KMS-11 (cell line): ENCODE results near the gene CCL21.

Experiments used
- H2AFZ ChIP-seq: fragments of 200-600 bp; sonication (generic); 2 replicates; pipeline ENCODE4 v1.6.1; 2016; ENCODE audit warnings: antibody characterized with exemption, mixed run types, low read depth
- H3K27ac ChIP-seq: fragments of 200-600 bp; sonication (generic); 2 replicates; pipeline ENCODE4 v1.6.1; 2016; ENCODE audit warnings: mild to moderate bottlenecking, mixed run types
- H3K27me3 ChIP-seq: fragments of 200-600 bp; sonication (generic); 2 replicates; pipeline ENCODE4 v1.6.1; 2017; ENCODE audit warnings: mild to moderate bottlenecking, low read depth, mixed run types, moderate library complexity; ENCODE audit not compliant: insufficient read depth
- H3K36me3 ChIP-seq: fragments of 200-600 bp; sonication (generic); 2 replicates; pipeline ENCODE4 v1.6.1; 2017; ENCODE audit warnings: mild to moderate bottlenecking, mixed run types; ENCODE audit not compliant: insufficient read depth
- H3K4me1 ChIP-seq: fragments of 200-600 bp; sonication (generic); 2 replicates; pipeline ENCODE4 v1.6.1; 2016; ENCODE audit warnings: mild to moderate bottlenecking, low read depth, mixed run types; ENCODE audit not compliant: poor library complexity, severe bottlenecking
- H3K4me2 ChIP-seq: fragments of 200-600 bp; sonication (generic); 2 replicates; pipeline ENCODE4 v1.7.0; 2016; ENCODE audit warnings: mild to moderate bottlenecking, mixed run types
- H3K4me3 ChIP-seq: fragments of 200-600 bp; sonication (generic); IDR thresholded peaks from 2 replicates; pipeline ENCODE4 v1.6.1; 2017; ENCODE audit warnings: low read depth, low read length, mixed read lengths; ENCODE audit not compliant: insufficient read depth
- H3K79me2 ChIP-seq: fragments of 200-600 bp; sonication (generic); 2 replicates; pipeline ENCODE4 v1.6.1; 2016; ENCODE audit warnings: low read depth, mixed run types; ENCODE audit not compliant: insufficient read depth
- H3K9ac ChIP-seq: fragments of 200-600 bp; sonication (generic); 2 replicates; pipeline ENCODE4 v1.6.1; 2016; ENCODE audit warnings: mild to moderate bottlenecking, mixed run types
- H4K20me1 ChIP-seq: fragments of 200-600 bp; sonication (generic); 2 replicates; pipeline ENCODE4 v1.6.1; 2016; ENCODE audit warnings: mild to moderate bottlenecking, mixed run types; ENCODE audit not compliant: insufficient read depth
- TF ChIP-seq, protein P1 (sequence below): fragments of 200-600 bp; sonication (generic); conservative IDR thresholded peaks from 2 replicates; pipeline ENCODE4 v1.6.1; 2017; ENCODE audit warnings: low read depth, mild to moderate bottlenecking, antibody characterized with exemption, low read length, moderate library complexity, mixed read lengths

Gene CCL21

DNA sequence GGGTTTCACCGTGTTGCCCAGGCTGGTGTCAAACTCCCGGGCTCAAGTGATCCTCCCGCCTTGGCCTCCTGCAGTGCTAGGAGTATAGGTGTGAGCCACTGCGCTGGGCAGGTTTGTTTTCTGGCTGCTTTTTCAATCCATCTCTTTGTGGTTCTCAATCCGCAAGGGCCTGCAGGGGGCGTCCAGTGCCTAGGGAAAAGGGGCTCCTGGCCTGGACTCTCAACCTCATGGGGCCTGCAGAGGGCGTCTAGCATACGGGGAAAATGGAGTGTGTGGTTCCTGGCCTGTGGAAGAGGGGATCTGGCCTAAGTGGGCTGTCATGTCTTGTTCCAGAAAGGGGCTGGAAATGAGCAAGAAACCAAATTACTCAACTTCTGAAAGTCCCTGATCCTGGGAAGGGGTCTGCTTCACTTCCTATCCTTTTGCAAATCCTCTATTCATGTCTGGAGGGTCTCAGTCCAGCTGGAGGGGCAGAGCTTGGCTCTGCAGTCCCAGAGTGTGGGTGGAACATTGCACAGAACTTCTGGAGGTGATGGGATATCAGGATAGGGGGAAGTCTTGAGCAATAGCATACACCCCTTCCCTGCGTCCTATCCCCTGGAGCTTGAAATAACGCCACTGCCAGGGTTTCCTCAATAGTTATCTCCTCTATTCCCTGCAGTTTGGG, 34.8 kb downstream of the CCL21 start:
- H3K4me3 ChIP-seq, result no peak overlapping the region
- H3K27ac ChIP-seq, result no peak overlapping the region
- no peaks in the 10 kb centered on the region for H3K79me2 ChIP-seq
- no peaks in the 10 kb centered on the region for H3K27me3 ChIP-seq
- no peak overlapping the region for H3K9ac ChIP-seq
- H3K4me2 ChIP-seq, result no peak overlapping the region
- H2AFZ ChIP-seq, result no peak overlapping the region
- no peaks in the 10 kb centered on the region for H4K20me1 ChIP-seq
- TF ChIP-seq, protein P1, sequence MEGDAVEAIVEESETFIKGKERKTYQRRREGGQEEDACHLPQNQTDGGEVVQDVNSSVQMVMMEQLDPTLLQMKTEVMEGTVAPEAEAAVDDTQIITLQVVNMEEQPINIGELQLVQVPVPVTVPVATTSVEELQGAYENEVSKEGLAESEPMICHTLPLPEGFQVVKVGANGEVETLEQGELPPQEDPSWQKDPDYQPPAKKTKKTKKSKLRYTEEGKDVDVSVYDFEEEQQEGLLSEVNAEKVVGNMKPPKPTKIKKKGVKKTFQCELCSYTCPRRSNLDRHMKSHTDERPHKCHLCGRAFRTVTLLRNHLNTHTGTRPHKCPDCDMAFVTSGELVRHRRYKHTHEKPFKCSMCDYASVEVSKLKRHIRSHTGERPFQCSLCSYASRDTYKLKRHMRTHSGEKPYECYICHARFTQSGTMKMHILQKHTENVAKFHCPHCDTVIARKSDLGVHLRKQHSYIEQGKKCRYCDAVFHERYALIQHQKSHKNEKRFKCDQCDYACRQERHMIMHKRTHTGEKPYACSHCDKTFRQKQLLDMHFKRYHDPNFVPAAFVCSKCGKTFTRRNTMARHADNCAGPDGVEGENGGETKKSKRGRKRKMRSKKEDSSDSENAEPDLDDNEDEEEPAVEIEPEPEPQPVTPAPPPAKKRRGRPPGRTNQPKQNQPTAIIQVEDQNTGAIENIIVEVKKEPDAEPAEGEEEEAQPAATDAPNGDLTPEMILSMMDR, result peak; percentile 43
- H3K4me1 ChIP-seq, result no peaks in the 10 kb centered on the region
- H3K36me3 ChIP-seq, result no peaks in the 10 kb centered on the region

DNA sequence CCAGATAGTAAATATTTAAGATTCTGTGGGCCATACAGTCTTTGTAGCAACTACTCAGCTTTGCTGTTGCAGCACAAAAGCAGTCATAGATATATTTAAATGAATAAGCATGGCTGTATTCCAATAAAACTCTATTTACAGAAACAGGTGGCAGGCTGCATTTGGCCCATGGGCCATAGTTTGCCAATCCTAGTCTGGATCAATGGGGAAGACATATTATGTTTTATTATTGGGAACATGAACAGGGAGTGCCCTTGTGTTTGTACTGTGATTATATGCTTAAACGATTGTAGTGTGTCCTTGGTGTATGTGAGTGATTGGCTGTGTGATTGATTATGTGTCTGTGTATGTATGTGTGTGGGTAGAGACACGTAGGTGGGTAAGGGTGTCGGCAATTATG, 35.5 kb downstream of the CCL21 start:
- Histone ChIP-seq H3K4me3 (no peak overlapping the region), H3K4me1 (no peaks in the 10 kb centered on the region), H4K20me1 (no peaks in the 10 kb centered on the region), H3K27me3 (no peaks in the 10 kb centered on the region), H3K9ac (no peak overlapping the region), H3K4me2 (no peak overlapping the region), H2AFZ (no peak overlapping the region), H3K36me3 (no peaks in the 10 kb centered on the region), H3K27ac (no peak overlapping the region), H3K79me2 (no peaks in the 10 kb centered on the region)
- TF ChIP-seq, protein P1, result no peak

DNA sequence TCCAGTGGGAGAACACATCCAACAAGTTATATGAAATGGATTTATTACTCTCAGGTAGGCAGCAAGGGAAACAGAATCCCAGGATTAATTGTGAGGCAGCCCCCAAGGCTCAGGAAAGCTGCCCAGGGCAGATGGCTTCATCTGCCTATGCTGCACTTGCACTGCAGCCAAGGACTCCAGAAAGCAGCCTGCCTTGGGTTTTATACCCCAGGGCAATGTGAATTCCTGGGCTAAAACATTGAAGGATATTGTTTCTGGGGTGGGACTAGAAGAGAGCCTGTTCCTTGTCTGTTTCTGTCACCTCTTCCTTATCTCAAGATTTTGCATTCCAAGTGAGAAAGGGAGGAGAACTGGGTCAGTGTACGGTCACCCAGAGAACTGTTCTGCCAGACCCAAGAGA, 38.6 kb downstream of the CCL21 start:
- no peaks in the 10 kb centered on the region for H3K4me1 ChIP-seq
- H4K20me1 ChIP-seq, result no peaks in the 10 kb centered on the region
- TF ChIP-seq, protein P1, result no peak
- no peaks in the 10 kb centered on the region for H3K79me2 ChIP-seq
- H3K36me3 ChIP-seq, result no peaks in the 10 kb centered on the region
- no peak overlapping the region for H3K4me2 ChIP-seq
- H2AFZ ChIP-seq, result no peak overlapping the region
- H3K27ac ChIP-seq, result no peak overlapping the region
- no peak overlapping the region for H3K9ac ChIP-seq
- H3K4me3 ChIP-seq, result no peak overlapping the region
- H3K27me3 ChIP-seq, result no peaks in the 10 kb centered on the region

DNA sequence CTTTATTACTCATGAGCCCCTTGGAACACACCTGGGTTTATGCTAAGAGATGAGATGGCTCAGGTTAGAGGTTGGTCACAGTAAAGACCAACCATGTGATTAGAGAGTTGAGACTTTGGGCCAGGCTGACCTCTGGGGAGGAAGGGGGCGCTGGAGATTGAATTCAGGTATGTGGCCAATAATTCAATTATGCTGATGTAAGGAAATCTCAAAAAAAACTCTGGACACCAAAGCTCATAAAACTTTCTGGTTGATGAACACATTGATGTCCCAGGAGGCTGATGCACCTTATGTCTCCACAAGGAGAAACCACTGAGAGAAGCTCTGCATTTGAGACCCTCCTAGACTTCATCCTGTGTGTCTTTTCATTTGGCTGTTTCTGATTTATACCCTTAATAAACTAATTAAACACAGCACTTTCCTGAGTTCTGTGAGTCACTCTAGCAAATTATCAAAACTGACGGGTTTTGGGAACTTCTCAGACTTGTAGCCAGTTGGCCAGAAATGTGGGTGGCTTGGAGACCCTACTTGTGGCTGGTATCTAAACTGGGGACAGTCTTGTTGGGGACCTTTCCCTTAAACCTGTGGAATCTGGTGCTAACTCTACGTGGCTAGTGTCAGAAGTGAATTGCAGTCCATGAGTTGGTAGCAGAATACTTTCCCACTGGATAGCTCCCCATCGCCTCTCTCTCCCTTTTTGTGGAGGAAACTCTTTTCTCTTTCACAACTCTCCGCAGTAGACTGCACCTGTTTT, 40.0 kb downstream of the CCL21 start:
- Histone ChIP-seq H3K79me2 (no peaks in the 10 kb centered on the region), H3K27ac (no peak overlapping the region), H3K4me2 (no peak overlapping the region), H3K27me3 (no peaks in the 10 kb centered on the region), H2AFZ (no peak overlapping the region), H4K20me1 (no peaks in the 10 kb centered on the region), H3K36me3 (no peaks in the 10 kb centered on the region), H3K4me1 (no peaks in the 10 kb centered on the region), H3K4me3 (no peak overlapping the region), H3K9ac (no peak overlapping the region)
- TF ChIP-seq, protein P1, result no peak
